Skeletal muscle satellite cell (primary cell): ENCODE data around the gene TP53TG3E. TPM values are rescaled to one million over a fixed set of nuclear protein-coding genes. Genes with fewer than 3 reads are reported as not detected.
"Not testable (repeated sequence)": the region's sequence is repeated elsewhere in the genome, so short reads cannot be mapped to it uniquely, and the experiment has no call there.

Experiments used
- H3K27me3 ChIP-seq: 2 replicates; pipeline ENCODE4 v1.7.0; 2013; ENCODE audit warnings: low read length; ENCODE audit not compliant: control insufficient read depth, insufficient read depth
- H3K36me3 ChIP-seq: 2 replicates; pipeline ENCODE4 v1.7.0; 2013; ENCODE audit warnings: mild to moderate bottlenecking, control low read depth, low read length; ENCODE audit not compliant: insufficient read depth
- H3K4me1 ChIP-seq: 2 replicates; pipeline ENCODE4 v1.7.0; 2013; ENCODE audit warnings: low read length; ENCODE audit not compliant: control insufficient read depth, insufficient read depth
- H3K4me2 ChIP-seq: 2 replicates; pipeline ENCODE4 v1.7.0; 2013; ENCODE audit warnings: mild to moderate bottlenecking, low read length
- H3K4me3 ChIP-seq: 2 replicates; pipeline ENCODE4 v1.7.0; 2013; ENCODE audit warnings: low read length
- H3K9ac ChIP-seq: 2 replicates; pipeline ENCODE4 v1.7.0; 2013; ENCODE audit warnings: mild to moderate bottlenecking, low read depth, low read length, moderate library complexity
- H3K9me3 ChIP-seq: replicated peaks from 2 replicates; pipeline ENCODE4 v1.7.0; 2013; ENCODE audit warnings: mild to moderate bottlenecking, control low read depth, low read length
- small RNA-seq: library from RNA; depleted of rRNA; stranded (forward); fragments of <200 nt; gene quantifications from one replicate; pipeline ENCODE3, GENCODE V24; 2012
- total RNA-seq: library from RNA; depleted of rRNA; stranded (reverse); fragments of >200 nt; gene quantifications from 2 replicates; pipeline ENCODE4 v1.2.3, GENCODE V29; 2012; rRNA removed

TP53TG3E gene
- total RNA-seq, result 0.22 TPM in 1 of 2 replicates, not detected in the other

GRCh38 chr16:33304006-33304405, at the start of gene TP53TG3E:
Gene TP53TG3E, plus strand, starts transcription at chr16:33304306. Its CDS starts 68 bp downstream, at chr16:33304374.
- H3K27me3 ChIP-seq, result not testable (repeated sequence)

GRCh38 chr16:33336226-33337012, 32.3 kb downstream of the TP53TG3E start:
- not testable (repeated sequence) for H3K4me1 ChIP-seq, H3K36me3 ChIP-seq, H3K4me3 ChIP-seq, H3K27me3 ChIP-seq, H3K9me3 ChIP-seq, H3K4me2 ChIP-seq, H3K9ac ChIP-seq

More at GRCh38 chr16:33304006-33304405, at the start of gene TP53TG3E:
- not testable (repeated sequence) for H3K36me3 ChIP-seq, H3K4me2 ChIP-seq, H3K4me1 ChIP-seq, H3K4me3 ChIP-seq, H3K9ac ChIP-seq, H3K9me3 ChIP-seq

GRCh38 chr16:33337627-33338542, 33.8 kb downstream of the TP53TG3E start:
- H3K27me3 ChIP-seq, H3K4me1 ChIP-seq, H3K4me2 ChIP-seq, H3K36me3 ChIP-seq, H3K9me3 ChIP-seq, H3K9ac ChIP-seq, H3K4me3 ChIP-seq: not testable (repeated sequence)

- not testable (repeated sequence) for H3K9me3 ChIP-seq, H3K27me3 ChIP-seq, H3K4me2 ChIP-seq, H3K4me1 ChIP-seq, H3K9ac ChIP-seq, H3K4me3 ChIP-seq, H3K36me3 ChIP-seq
Observed at GRCh38 chr16:33338543-33338951, 34.4 kb downstream of the TP53TG3E start.

- H3K36me3 ChIP-seq, H3K4me3 ChIP-seq, H3K9ac ChIP-seq, H3K27me3 ChIP-seq, H3K4me1 ChIP-seq, H3K4me2 ChIP-seq, H3K9me3 ChIP-seq: not testable (repeated sequence)
Observed at GRCh38 chr16:33339093-33340061, 35.3 kb downstream of the TP53TG3E start.

Small RNA genes lying within 50 kb of the gene (small RNA-seq; reads per million reads assigned to genes)
- gene AC141257.3, result not detected
